Measurements from ENCODE around the gene BEAN1.
A peak's percentile ranks its signal among the peaks of the same experiment; 100 is the strongest.
"Not testable (repeated sequence)": the region's sequence is repeated elsewhere in the genome, so short reads cannot be mapped to it uniquely, and the experiment has no call there.

BEAN1 gene

DNA sequence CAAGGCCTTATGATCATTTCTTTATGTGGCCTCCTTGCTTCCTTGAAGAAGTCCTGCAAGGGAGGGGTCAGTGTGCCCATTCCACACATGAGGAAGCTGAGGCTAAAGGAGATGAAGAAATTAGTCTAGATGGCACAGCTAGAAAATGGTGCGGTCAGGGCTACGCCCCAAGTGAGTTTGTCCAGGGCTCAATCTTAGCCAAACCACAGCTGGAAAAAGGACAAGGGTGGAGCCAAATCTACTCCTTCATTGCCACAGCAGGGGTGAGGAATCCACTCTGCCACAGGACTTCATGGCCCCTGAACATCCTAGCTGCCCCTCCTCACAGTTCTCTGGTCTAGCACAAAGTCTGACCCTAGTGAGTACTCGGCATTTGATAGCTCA, 16.2 kb downstream of the BEAN1 start:
- DNase-seq = no peak

DNA sequence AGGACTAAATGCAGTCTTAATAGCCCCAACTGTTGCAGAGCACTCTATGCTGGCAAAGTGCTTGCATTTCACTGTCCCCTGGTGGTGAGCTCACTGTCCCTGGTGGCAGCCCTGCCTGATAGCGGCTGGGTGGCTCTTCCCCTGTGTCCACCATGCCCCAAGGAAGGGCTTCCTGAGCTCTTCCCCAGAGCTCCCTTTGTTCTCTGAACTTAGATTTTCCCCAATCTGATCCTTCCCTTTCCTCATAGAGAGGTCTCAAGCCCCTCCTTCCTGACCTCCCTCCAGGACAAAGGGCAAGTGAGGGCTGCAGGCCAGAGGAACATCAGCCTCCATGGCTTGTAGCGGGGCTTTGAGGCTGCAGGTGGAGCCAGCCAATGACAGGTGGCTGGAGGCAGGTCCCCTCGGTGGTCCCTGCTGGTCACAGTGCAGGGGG, 17.0 kb downstream of the BEAN1 start:
- DNase-seq = no peak

DNA sequence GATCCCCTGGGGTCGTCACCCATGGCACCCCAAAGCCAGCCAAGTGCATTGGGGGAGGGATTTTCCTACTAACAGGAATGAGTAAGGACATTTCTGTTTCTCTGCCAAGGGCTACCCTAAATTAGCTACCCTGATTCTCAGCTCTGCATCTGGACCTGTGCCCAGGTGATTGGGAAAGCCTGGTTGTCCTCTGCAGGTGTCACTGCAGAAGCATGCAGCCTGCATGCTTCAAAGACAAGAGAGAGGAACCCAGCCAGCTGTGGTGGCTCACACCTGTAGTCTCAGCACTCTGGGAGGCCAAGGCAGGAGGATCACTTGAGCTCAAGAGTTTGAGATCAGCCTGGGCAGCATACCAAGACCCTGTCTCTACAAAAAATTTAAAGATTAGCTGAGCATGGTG, 19.6 kb downstream of the BEAN1 start:
- no peak for DNase-seq

DNA sequence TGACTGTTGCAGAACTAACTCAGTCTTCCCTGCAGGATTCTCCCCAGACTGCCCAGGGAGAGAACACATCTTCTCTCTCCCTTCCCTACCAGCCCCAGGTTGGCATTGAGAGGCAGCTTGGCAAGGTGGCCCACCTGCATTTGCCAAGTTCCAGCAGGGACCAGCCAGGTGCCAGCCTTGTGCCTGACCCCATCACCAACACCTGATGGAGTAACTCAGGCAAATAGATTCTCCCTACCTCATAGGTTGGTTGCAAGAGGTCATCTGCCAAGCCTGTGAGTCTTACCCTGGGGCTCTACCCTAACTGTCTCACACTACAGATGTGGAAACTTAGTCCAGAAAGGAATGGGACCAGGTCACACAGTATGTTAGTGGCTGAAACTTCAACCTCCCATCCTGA, 20.4 kb downstream of the BEAN1 start:
- no peak for DNase-seq

DNA sequence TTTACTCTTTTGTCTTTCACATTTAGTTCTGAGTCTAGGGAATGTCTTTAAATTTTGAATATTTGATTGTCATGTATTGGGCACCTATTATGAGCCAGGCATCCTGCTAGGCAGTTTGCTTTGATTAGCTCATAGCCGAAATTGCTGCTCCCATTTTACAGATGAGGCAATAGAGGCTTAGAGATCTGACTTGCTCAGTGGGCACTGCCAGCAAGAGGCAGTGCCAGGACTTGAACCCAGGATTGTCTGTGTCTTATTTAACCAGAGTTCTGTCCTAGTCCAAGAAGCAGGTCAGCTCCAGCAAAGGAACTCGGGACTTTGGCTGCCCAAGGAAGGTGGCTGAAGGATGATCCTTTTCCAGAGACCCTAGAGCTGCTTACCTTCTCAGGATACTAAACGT, 24.5 kb downstream of the BEAN1 start:
- DNase-seq = no peak

DNA sequence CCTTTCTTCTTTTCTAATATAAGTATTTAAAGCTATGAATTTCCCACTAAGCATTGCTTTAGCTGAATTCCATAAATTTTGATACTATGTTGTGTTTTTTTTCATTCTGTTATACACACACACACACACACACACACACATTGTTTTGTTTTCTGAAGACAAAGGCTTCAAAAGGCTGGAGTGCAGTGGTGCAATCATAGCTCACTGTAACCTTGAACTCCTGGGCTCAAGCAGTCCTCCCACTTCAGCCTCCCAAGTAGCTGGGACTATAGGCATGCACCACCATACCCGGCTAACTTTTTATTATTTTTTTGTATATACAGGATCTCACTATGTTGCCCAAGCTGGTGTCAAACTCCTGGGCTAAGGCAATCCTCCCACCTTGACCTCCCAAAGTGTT, 26.1 kb downstream of the BEAN1 start:
- DNase-seq = not testable (repeated sequence)

DNA sequence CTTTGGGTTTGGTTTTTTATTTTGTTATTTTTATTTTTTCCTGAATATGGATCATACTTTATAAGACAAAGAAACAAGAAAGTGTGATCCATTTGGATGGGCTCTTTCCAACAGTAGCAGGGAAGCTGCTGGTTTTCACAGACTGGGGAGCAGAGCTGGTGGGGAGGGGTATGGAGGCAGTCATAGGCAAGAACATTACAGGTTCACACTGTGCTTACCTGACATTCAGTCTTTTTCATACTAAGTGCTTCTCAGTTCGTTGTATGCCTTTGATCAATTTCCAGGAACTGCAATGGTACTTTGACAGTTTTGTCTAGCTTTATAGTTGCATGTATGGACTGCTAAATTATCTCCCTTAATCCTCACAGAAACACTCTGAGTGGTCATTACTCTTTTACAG, 27.7 kb downstream of the BEAN1 start:
- no peak for DNase-seq

DNA sequence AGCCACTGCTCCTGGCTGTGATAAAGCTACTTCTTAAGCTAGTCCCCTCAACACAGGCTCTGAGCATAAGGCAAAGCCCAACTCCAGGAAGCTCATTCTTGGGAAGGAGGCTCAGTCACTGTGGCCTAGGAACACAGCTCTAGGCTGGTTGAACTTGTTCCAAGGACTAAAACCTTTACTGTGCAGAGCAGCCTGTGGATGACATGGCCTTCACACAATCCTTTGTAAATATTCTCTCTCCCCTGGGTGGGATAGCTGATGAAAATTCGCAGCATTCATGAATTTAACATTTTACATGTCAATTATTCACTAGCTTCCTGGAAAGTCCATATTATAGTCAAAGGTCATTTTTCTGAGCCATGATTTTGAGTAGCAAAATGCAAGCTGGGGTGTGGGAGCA, 28.9 kb downstream of the BEAN1 start:
- DNase-seq = no peak

DNA sequence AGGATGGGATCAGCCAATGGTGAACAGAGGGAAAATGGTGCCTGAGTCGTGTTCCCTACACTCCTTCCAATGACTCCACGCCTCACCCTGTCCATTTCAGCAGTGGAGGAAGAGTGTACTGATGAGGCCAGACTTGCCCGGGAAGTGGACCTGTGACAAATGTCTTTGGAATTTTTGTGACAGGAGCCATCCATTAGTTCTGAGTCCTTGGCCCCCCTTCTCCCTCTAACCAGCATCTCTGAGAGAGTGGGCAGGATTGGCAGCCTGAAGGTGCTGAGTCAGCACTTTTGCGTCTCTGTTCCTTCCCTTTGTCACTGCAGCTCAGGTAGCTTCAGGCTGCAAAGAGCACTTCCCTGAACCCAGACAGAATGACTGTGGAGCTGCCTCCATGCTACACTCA, 30.8 kb downstream of the BEAN1 start:
- no peak for DNase-seq

DNA sequence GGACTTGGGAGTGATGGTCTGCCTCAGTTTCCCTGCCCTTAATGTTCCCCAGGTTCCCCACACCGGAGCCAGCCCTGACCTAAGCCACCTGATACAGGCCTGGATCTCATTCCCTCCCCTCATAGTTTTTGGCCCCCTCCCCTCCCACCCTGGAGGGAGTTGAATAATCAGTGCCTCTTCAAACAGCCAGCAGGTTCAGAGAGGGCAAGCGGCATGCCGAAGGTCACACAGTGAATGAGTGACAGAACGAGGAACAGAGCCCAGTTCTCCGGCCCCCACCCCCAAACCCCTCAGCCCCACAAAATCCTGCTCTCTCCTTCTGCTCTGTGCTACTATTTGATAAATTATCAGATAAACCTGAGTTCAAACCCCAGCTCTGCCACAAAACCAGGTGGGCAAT, 31.2 kb downstream of the BEAN1 start:
- DNase-seq = no peak

DNA sequence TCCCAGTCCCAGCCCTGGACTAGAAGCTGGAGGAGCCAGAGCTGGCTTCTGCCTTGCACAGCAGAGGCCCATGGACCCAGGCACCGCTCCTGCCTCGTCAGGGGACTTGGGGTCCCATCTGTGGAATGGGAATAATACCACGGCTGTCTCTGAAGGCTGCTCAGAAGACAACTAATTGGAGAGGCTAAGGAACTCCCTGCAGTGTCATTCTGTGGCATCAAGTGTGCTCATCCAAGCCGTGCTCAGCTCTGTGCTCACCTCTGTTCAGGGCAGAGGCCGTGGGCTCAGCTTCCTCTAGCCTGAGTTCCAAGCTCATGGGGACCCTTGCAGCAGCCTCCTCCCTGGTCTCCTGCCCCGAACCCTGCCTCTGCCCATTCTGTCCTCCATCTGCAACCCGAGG, 31.8 kb downstream of the BEAN1 start:
- DNase-seq = no peak

DNA sequence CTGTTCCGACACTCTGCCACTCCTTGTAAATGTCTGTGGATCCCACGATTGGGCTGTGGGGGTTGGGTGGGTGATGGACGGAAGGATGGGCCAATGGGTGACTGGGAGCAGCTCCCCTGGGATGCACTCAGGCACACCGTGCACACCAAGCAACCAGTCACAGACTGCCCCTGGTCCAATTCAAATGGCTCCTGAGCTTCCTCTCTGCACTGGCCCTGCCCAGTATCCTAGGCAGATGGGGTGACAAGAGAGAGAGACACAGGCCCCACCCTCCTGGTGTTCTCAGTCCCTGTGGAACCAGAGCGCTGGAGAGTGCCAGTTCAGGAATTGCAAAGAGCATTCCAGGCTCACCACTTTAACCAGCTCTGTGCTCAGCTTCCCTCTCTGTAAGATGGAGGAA, 32.8 kb downstream of the BEAN1 start:
- DNase-seq = peak; percentile 46

DNA sequence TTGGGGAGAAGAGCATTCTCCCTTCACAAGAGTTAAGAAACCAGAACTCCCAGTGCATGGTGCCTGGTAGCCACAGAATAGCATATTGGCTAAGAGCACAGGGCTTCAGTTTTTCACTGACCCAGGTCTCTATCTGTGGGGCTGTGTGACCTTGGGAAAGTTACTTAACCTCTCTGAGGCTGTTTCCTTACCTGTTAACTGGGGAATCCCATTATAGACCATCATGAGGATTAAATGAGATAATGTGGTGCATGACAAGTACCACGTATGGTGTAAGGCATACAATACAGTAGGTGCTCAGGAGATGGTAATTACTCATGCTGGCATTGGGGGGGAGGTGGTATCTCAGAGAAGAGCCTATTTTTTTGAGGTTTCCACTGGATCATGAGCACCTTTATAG, 33.6 kb downstream of the BEAN1 start:
- DNase-seq = no peak

DNA sequence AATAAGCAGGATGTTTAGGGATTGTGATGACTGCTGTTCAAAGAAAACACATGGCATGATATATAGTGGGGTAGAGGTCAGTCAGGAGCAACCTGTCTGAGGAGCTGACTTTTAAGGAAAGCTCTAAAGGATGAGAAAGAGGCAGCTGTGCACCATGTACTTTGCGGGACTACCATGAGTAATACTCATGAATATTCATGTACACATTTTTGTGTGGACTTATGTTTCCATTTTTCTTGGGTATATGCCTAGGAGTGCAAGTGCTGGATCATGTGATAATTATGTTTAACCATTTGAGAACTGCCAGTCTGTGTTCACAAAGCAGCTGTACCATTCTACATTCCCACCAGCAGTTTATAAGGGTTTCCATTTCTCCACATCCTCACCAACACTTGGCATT, 35.8 kb downstream of the BEAN1 start:
- DNase-seq = no peak

DNA sequence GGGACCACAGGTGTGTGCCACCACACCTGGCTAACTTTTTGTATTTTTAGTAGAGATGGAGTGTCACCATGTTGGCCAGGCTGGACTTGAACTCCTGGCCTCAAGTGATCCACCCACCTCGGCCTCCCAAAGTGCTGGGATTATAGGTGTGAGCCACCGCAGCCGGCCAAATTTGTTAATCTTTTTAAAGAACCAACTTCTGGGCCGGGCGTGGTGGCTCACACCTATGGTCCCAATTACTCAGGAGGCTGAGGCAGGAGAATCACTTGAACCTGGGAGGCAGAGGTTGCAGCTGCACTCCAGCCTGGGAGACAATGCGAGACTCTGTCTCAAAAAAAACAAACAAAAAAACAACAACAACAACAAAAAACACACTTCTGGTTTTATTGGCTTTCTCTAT, 38.9 kb downstream of the BEAN1 start:
- not testable (repeated sequence) for DNase-seq

DNA sequence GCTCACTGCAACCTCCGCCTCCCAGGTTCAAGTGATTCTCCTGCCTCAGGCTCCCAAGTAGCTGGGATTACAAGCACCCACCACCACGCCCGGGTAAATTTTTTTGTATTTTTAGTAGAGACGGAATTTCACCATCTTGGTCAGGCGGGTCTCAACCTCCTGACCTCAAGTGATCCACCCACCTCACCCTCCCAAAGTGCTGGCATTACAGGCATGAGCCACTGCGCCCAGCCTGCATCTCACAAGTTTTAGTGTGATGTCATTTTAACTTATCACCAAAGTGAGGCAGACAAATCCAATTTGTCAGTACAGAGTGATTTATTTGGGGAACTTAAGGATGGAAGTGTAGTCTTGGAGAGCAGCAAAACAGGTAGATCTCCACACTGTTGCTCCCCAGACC, 39.5 kb downstream of the BEAN1 start:
- DNase-seq = not testable (repeated sequence)

DNA sequence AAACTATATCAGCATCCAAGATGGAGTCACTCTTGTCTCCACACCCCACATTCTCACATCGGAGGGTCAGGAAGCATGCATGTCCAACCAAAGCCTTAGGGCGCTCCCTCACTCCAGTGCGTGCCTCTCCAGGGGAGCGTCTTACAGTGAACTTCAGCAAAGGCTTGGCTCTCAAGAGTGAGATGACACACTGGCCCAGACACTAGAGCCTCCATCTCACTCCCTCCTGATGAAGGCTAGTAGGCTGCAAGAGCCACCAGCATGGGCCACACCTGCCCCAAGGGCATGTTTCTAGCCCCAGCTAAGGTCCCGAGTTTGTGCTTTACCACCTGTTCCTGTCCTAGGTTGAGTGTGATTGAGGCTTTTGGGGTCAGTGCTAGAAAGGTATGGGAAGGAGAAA, 40.5 kb downstream of the BEAN1 start:
- no peak for DNase-seq

DNA sequence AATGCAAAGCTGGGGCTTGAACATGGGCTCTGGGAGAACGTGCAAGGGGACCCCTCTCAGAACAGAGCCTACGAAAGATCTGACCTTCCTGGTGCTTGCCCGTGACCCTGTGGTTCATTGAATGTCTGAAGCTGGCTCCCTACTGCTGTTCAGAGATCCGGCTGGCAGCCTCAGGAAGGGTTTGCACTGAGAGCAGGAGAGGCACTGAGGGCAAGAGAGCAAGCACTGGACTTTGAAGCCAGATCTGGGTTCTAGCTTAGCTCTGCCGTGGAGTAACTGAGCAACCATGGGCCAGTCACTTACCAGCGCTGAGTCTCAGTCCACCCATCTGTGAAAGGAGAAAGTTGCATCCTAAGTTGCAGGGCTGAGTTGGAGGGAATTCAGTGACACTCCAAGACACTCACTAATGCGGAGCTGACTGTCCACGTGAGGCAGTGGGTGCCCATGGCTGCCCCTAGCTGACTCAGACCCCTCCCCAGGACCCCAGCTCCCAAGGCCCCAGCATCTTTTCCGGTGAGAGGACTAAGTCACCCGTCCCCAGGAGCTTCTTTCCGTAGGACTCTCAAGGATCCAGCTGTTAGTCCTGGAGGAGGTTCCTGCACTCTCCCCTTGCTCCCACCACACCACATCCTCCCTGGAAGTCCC, 41.3 kb downstream of the BEAN1 start:
- DNase-seq = no peak

DNA sequence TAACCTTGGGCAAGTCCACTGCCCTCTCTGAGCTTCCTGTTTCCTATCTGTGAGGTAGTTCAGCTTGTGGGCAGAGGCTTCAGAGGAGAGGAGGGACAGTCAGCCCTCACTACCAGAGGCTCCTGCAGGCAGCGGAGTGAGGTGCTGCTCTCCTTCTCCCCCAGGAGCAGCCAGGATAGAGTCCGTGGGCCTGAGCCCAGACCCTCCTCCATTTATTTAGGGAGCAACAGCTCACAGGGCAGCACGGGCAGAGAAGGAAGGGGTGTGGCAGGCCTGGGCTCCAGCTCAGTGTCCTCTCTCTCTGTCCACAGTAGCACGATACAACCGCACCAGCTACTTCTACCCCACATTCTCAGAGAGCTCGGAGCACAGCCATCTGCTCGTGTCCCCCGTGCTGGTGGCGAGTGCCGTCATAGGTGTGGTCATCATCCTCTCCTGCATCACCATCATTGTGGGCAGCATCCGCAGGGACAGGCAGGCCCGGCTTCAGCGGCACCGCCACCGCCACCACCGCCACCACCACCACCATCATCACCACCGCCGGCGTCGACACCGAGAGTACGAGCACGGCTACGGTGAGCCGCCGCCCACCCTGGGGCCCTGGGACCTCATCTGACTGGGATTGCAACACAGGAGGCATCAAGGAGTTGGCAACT, 42.3 kb downstream of the BEAN1 start:
- DNase-seq = no peak

DNA sequence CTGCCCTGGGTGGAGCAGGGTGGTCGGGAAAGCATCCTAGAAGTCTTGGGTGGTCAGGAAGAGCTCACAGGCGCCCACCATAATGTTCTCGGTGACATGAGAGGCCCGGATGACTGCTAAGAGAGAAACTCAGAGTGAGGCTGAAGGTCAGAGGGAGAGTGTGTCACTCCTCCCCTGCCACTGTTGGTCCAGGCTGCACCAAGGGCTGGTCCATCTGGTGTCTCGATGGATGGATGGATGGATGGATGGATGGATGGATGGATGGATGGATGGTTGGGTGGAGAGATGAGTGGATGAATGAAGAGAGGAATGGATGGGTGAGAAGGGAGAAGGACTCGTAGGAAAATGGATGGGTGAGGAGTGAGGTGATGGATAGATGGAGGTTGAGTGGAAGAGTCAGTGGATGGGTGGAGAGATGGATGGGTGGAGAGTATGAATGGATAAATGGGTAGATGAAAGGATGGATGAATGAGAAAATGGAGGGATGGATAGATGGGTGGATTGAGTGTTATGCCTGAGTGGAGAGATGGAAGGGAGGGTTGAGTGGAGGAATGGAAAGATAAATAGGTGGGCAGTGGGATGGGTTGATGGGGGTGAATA, 43.0 kb downstream of the BEAN1 start:
- DNase-seq = no peak

DNA sequence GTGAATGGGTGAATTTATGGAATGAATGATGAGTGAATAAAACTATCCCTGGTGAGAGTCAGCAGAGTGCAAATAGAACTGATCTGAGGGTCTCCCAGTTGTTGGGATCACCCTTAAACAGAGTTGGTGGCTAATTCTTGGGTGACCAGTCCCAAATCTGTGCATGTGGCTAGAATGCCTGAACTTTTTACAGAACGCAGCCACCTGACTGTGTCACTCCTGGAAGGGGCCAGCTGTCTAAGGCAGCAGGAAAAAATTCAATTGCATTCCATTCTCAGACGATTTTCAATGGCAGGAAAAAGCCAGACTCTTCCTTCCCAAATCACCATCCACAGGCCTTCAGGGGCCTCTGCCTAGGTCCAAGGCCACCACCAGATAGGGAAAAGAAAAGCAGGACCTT, 43.5 kb downstream of the BEAN1 start:
- DNase-seq = no peak

DNA sequence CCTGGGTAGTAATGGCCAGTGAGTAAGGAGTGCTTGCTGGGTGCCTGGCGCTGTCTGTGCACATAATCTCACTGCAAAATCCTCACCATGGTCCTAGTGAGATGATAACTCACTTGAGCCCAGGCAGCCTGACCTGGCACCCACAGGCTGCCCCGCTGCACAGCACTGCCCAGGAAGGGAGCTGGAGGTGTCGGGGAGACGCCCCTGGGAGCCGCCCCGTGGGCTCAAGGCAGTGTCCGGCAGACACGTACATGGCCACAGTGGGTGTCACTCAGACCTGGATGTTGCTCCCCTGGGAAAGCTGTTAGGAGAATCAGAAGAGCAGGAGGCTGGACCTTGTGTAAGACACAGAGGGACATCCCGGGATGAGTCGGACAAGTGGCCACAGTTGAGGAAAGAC, 44.2 kb downstream of the BEAN1 start:
- no peak for DNase-seq

DNA sequence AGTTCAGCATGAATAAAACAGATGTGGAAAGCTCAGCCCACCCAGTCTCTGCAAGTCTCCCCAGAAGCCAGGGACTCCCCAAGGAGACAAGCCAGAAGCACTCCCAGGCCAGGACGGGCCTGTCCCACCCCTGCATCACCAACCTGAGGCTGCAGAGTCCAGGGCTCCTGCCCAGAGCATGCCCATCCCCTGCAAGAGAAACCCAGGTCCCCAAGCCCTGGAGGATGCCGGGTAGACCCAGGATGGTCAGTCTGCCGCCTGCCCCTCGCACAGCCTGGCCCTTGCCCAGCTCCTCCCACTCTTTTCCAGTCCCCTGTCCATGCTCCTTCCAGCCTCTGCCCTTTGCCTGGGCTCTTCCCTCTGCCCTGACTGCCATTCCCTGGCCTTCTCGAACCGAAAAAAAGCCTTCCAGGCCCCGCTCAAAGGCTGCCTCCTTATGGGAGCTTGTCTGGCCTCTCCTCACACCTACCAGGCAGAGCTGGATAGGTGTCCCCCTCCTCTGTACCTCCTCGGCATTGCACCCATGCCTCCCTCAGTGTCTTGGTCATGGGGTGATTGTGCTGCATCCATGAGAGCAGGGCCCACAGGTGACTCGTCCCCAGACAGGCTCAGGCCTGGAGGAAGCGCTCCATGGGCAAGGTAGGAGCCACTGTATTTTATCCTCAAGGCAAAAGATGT, 44.8 kb downstream of the BEAN1 start:
- DNase-seq = no peak

DNA sequence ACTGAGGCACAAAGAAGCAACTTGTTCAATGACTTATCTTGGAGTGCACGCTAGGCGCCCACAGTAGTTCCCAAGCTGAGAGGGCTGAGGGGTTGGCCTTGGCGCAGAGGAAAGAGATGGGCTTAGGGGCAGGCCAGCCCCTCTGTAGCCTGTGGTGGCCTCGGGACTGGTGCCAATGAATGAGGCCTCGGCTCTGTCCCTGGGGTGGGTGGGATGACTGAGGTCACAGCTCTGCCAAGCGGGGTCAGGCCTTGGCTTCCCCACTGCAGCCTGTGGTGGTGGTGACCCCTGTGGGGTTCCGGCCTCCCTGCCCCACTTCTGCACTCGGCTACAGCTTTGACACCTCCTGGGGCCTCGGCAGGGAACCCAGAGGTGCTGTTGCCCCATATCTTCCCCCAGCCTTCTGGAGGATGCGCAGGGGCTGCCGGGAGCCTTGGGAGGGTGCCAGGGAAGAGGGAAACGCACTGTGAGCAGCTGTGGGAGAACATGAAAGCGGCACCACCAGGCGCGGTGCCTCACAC, 46.0 kb downstream of the BEAN1 start:
- no peak for DNase-seq
